Skin of body (tissue), 3 donors: ENCODE results near the gene DAPK3. TPM values are rescaled to one million over a fixed set of nuclear protein-coding genes. Genes with fewer than 3 reads are reported as not detected.
A peak's percentile ranks its signal among the peaks of the same experiment; 100 is the strongest.

ENCODE experiments used
- DNase-seq: peaks from one replicate; lab custom pipeline; 2025; lab: John Stamatoyannopoulos, UW
- small RNA-seq: library from RNA; depleted of rRNA; stranded (forward); fragments of <200 nt; gene quantifications from one replicate; pipeline ENCODE3, GENCODE V24; 2014; ENCODE audit warnings: low replicate concordance
- total RNA-seq: library from RNA; depleted of rRNA; stranded (reverse); fragments of >200 nt; gene quantifications from one replicate; pipeline ENCODE4 v1.2.3, GENCODE V29; 2014

Gene DAPK3
- total RNA-seq, 1 donor from 2014 or later, result 52.5 TPM

- DNase-seq, result no peak
Measured at GRCh38 chr19:3919793-3920192, 51.1 kb downstream of the DAPK3 start.

- DNase-seq, result no peak
Measured at GRCh38 chr19:3916033-3916432, 54.9 kb downstream of the DAPK3 start.

- no peak for DNase-seq
Measured at GRCh38 chr19:3914199-3914598, 56.7 kb downstream of the DAPK3 start.

GRCh38 chr19:3910105-3910504 lies 60.8 kb downstream of the DAPK3 start:
- DNase-seq, result no peak

Small RNA genes lying within 50 kb of the gene (small RNA-seq; reads per million reads assigned to genes)
- not detected for gene RN7SL202P
- 7.5 reads per million, percentile 92 among the genes with 10 or more reads in this experiment for gene SNORD37

Other genes starting within 250 kb of the DAPK3 start
- gene APBA3, start 209.4 kb downstream of the DAPK3 start, total RNA-seq, result 14.6 TPM
- 27.3 TPM for gene MRPL54, start 208.4 kb downstream of the DAPK3 start, total RNA-seq
- gene RAX2, start 198.9 kb downstream of the DAPK3 start, total RNA-seq, result not detected
- 0.99 TPM for gene MATK, start 184.7 kb downstream of the DAPK3 start, total RNA-seq
- 0.30 TPM for gene ZFR2, start 102.1 kb downstream of the DAPK3 start, total RNA-seq
- 0.20 TPM for gene ATCAY, start 90.4 kb downstream of the DAPK3 start, total RNA-seq
- gene NMRK2, start 38.0 kb downstream of the DAPK3 start, total RNA-seq, result 3.6 TPM
- gene EEF2, start 14.4 kb upstream of the DAPK3 start, total RNA-seq, result 1,711 TPM
- gene PIAS4, start 36.6 kb upstream of the DAPK3 start, total RNA-seq, result 22.9 TPM
- gene ZBTB7A, start 95.8 kb upstream of the DAPK3 start, total RNA-seq, result 12.7 TPM
- 54.5 TPM for gene MAP2K2, start 153.0 kb upstream of the DAPK3 start, total RNA-seq
- gene CREB3L3, start 182.5 kb upstream of the DAPK3 start, total RNA-seq, result not detected
- 4.7 TPM for gene SIRT6, start 211.5 kb upstream of the DAPK3 start, total RNA-seq
- gene ANKRD24, start 211.6 kb upstream of the DAPK3 start, total RNA-seq, result 0.79 TPM